HepG2 (cell line): Measurements from ENCODE around the gene CAND2. TPM values are rescaled to one million over a fixed set of nuclear protein-coding genes. Genes with fewer than 3 reads are reported as not detected.

Source experiments
- BCLAF1 ChIP-seq: fragments of 450-650 bp; IDR thresholded peaks from 2 replicates; pipeline ENCODE4 v1.6.1; 2017; ENCODE audit warnings: mild to moderate bottlenecking
- GATAD1 ChIP-seq: IDR thresholded peaks from 2 replicates; pipeline ENCODE4 v1.6.1; 2016; ENCODE audit warnings: missing genetic modification reagents, missing compliant biosample characterization
- HMGA1 ChIP-seq: sonication (generic); formaldehyde crosslinking; conservative IDR thresholded peaks from 2 replicates; pipeline ENCODE4 v1.4.0; 2020; ENCODE audit warnings: missing genetic modification reagents
- KDM2A ChIP-seq: sonication (generic); formaldehyde crosslinking; IDR thresholded peaks from 2 replicates; pipeline ENCODE4 v1.4.0; 2020; ENCODE audit warnings: low read depth, missing genetic modification reagents, borderline replicate concordance
- MBD4 ChIP-seq: IDR thresholded peaks from 2 replicates; pipeline ENCODE4 v1.6.1; 2012; ENCODE audit warnings: low read length, inconsistent platforms, borderline replicate concordance
- MIXL1 ChIP-seq: IDR thresholded peaks from 2 replicates; pipeline ENCODE4 v1.6.1; 2016
- RFX3 ChIP-seq: IDR thresholded peaks from 2 replicates; pipeline ENCODE4 v1.6.1; 2016; ENCODE audit warnings: missing biosample characterization, missing genetic modification reagents
- RNF2 ChIP-seq: fragments of 450-650 bp; conservative IDR thresholded peaks from 2 replicates; pipeline ENCODE4 v1.6.1; 2016; ENCODE audit warnings: low read depth
- SALL1 ChIP-seq: sonication (generic); formaldehyde crosslinking; IDR thresholded peaks from 2 replicates; pipeline ENCODE4 v1.8.0; 2022; ENCODE audit warnings: mild to moderate bottlenecking, missing genetic modification reagents
- SALL2 ChIP-seq: sonication (generic); formaldehyde crosslinking; IDR thresholded peaks from 2 replicates; pipeline ENCODE4 v1.8.1; 2023; ENCODE audit warnings: mild to moderate bottlenecking, missing genetic modification reagents, inconsistent platforms
- SNAPC4 ChIP-seq: sonication (generic); formaldehyde crosslinking; IDR thresholded peaks from 2 replicates; pipeline ENCODE4 v1.4.0; 2020; ENCODE audit warnings: mild to moderate bottlenecking, missing genetic modification reagents
- SOX13 ChIP-seq, 3 experiments: fragments of 450-650 bp in 1 of 3; sonication (generic) in 1 of 3; formaldehyde crosslinking in 1 of 3; IDR thresholded peaks in 2 of 3; conservative IDR thresholded peaks in 1 of 3; 2 replicates each; pipeline versions ENCODE4 v1.5.0 to v1.6.1; 2016 to 2020; ENCODE audit warnings: antibody characterized with exemption in 1 of 3, mild to moderate bottlenecking in 1 of 3, missing compliant biosample characterization in 1 of 3, missing genetic modification reagents in 1 of 3, moderate library complexity in 1 of 3
- STAG1 ChIP-seq: sonication (generic); formaldehyde crosslinking; IDR thresholded peaks from 2 replicates; pipeline ENCODE4 v1.4.0; 2020; ENCODE audit warnings: missing genetic modification reagents
- TBX3 ChIP-seq: fragments of 450-650 bp; IDR thresholded peaks from 2 replicates; pipeline ENCODE4 v1.6.1; 2017; ENCODE audit warnings: antibody characterized with exemption, mild to moderate bottlenecking, inconsistent platforms, borderline replicate concordance
- ZFP36L2 ChIP-seq: sonication (generic); formaldehyde crosslinking; IDR thresholded peaks from 2 replicates; pipeline ENCODE4 v1.4.0; 2020; ENCODE audit warnings: missing genetic modification reagents
- ZNF367 ChIP-seq: sonication (generic); formaldehyde crosslinking; IDR thresholded peaks from 2 replicates; pipeline ENCODE4 v1.4.0; 2020; ENCODE audit warnings: missing genetic modification reagents, borderline replicate concordance
- ZNF513 ChIP-seq: sonication (generic); formaldehyde crosslinking; conservative IDR thresholded peaks from 2 replicates; pipeline ENCODE4 v1.5.0; 2020; ENCODE audit warnings: missing genetic modification reagents
- ZNF792 ChIP-seq: IDR thresholded peaks from 2 replicates; pipeline ENCODE4 v1.6.1; 2016
- ZNF850 ChIP-seq: sonication (generic); formaldehyde crosslinking; conservative IDR thresholded peaks from 2 replicates; pipeline ENCODE4 v1.9.0; 2021; ENCODE audit warnings: mild to moderate bottlenecking, missing genetic modification reagents
- ZSCAN31 ChIP-seq: sonication (generic); formaldehyde crosslinking; IDR thresholded peaks from 2 replicates; pipeline ENCODE4 v1.5.0; 2020; ENCODE audit warnings: low read depth, mild to moderate bottlenecking, missing genetic modification reagents
- ZZZ3 ChIP-seq: sonication (generic); formaldehyde crosslinking; IDR thresholded peaks from 2 replicates; pipeline ENCODE4 v1.4.0; 2020; ENCODE audit warnings: missing genetic modification reagents, mild to moderate bottlenecking, borderline replicate concordance
- polyA plus RNA-seq, 8 experiments: library from polyadenylated mRNA; depleted of rRNA in 3 of 8; stranded (reverse) in 7 of 8; unstranded in 1 of 8; fragments of >200 nt; fragmentation: Illumina TruSeq in 4 of 8; extraction: Trizol in 4 of 8; gene quantifications; 2 replicates each; pipeline versions ENCODE4 v1.2.1 to v1.2.3, GENCODE V29; 2011 to 2016; ENCODE audit warnings: low read depth in 4 of 8, missing spikeins in 1 of 8, mixed read lengths in 1 of 8; ENCODE audit not compliant: insufficient read depth in 1 of 8
- total RNA-seq, 5 experiments: library from RNA; depleted of rRNA; stranded (reverse); fragments of >200 nt; fragmentation: Illumina TruSeq; extraction: Trizol; gene quantifications; 2 replicates each; pipeline ENCODE4 v1.2.3, GENCODE V29; 2016; ENCODE audit warnings: low read depth in 1 of 5

The CAND2 gene
- total and polyA plus RNA-seq, 2 of the 13 experiments (the other 11 are each of a cell fraction or from before 2014, with no cell fraction given) = 0.01 TPM; not detected in 1

GRCh38 chr3:12868039-12869034, 71.9 kb downstream of the CAND2 start (continued):
- TF ChIP-seq SNAPC4 (no peak), GATAD1 (CRISPR knock-in tag) (no peak), RNF2 (0 out of 2 replicates have a peak, but pooled peaks have one; percentile 37), ZZZ3 (CRISPR knock-in tag) (no peak), TBX3 (no peak), MBD4 (no peak), ZNF850 (CRISPR knock-in tag) (no peak), ZNF792 (CRISPR knock-in tag) (peak; percentile 55; the same call in 1 of the 2 replicates), STAG1 (CRISPR knock-in tag) (peak; percentile 93), SALL1 (CRISPR knock-in tag) (peak; percentile 71), HMGA1 (CRISPR knock-in tag) (no peak), ZNF513 (CRISPR knock-in tag) (no peak), ZSCAN31 (CRISPR knock-in tag) (no peak), RFX3 (CRISPR knock-in tag) (no peak), SALL2 (CRISPR knock-in tag) (no peak), KDM2A (CRISPR knock-in tag) (peak; percentile 79), BCLAF1 (no peak), ZFP36L2 (no peak), ZNF367 (no peak), SOX13 (IDR thresholded peaks at IDR 0.05) (no peak), SOX13 (CRISPR knock-in tag; conservative IDR thresholded peaks at IDR 0.05 in 1 of 2, IDR thresholded peaks at IDR 0.05 in 1 of 2) (no peak), MIXL1 (CRISPR knock-in tag) (peak; percentile 62; the same call in 1 of the 2 replicates)
